Transverse colon (tissue), 4 donors: ENCODE data around the gene HOXC5. TPM values are rescaled to one million over a fixed set of nuclear protein-coding genes. Genes with fewer than 3 reads are reported as not detected.
A peak's percentile ranks its signal among the peaks of the same experiment; 100 is the strongest.

Experiments used
- DNase-seq: peaks from one replicate; pipeline ENCODE4 v3.0.0-alpha.2; 2019
- H3K27ac ChIP-seq, 4 donors: fragments of 200-600 bp; sonication (generic); 2 replicates each; pipeline ENCODE4 v1.5.1; 2016 to 2018; ENCODE audit warnings: inconsistent platforms in 4 of 4
- H3K27me3 ChIP-seq: fragments of 200-600 bp; sonication (generic); 2 replicates; pipeline ENCODE4 v1.5.1; 2017; ENCODE audit warnings: inconsistent platforms
- H3K36me3 ChIP-seq, 4 donors: fragments of 200-600 bp; sonication (generic); 2 replicates each; pipeline ENCODE4 v1.5.1; 2017 to 2019; ENCODE audit warnings: inconsistent platforms in 4 of 4
- H3K4me1 ChIP-seq, 4 donors: fragments of 200-600 bp; sonication (generic); 2 replicates each; pipeline ENCODE4 v1.5.1; 2017 to 2020; ENCODE audit warnings: inconsistent platforms in 4 of 4
- H3K4me3 ChIP-seq, 4 donors: fragments of 200-600 bp; sonication (generic); 1 replicate in 1 of 4; 2 replicates in 3 of 4; pipeline versions ENCODE4 v1.5.1 to v1.6.1; 2017 to 2019; ENCODE audit warnings: inconsistent platforms in 4 of 4
- H3K9me3 ChIP-seq, 2 donors: fragments of 200-600 bp; sonication (generic); 2 replicates each; pipeline ENCODE4 v1.5.1; 2017 to 2019; ENCODE audit warnings: inconsistent platforms in 2 of 2
- CTCF ChIP-seq, 5 experiments: fragments of 200-600 bp in 3 of 5; fragments of 450-650 bp in 2 of 5; sonication (generic) in 3 of 5; IDR thresholded peaks; 1 replicate in 2 of 5; 2 replicates in 3 of 5; pipeline ENCODE4 v1.5.1; 2016 to 2017; ENCODE audit warnings: antibody characterized with exemption in 5 of 5, inconsistent platforms in 3 of 5, mild to moderate bottlenecking in 2 of 5, moderate library complexity in 1 of 5
- EP300 ChIP-seq: sonication (generic); formaldehyde crosslinking; IDR thresholded peaks from one replicate; pipeline ENCODE4 v1.6.1; 2017; ENCODE audit warnings: antibody characterized with exemption, low read depth
- POLR2A ChIP-seq: fragments of 450-650 bp; IDR thresholded peaks from one replicate; pipeline ENCODE4 v1.6.1; 2016; ENCODE audit warnings: antibody characterized with exemption, mild to moderate bottlenecking, moderate library complexity
- POLR2AphosphoS5 ChIP-seq, 3 donors: sonication (generic); formaldehyde crosslinking; IDR thresholded peaks; one replicate each; pipeline ENCODE4 v1.6.1; 2016; ENCODE audit warnings: antibody characterized with exemption in 3 of 3
- WGBS, 2 donors: methylation state at CpG; one replicate each; pipeline ENCODE4 v1.1.5; 2018; ENCODE audit warnings: low coverage in 1 of 2; 5-methylcytosine and 5-hydroxymethylcytosine counted together
- in situ Hi-C, 4 donors: fragments of 200-750 bp; cut with MboI; loops; one replicate each; pipeline versions ENCODE4 v1.15.0 to v1.15.1; 2017; ENCODE audit warnings: low sequenced_read_pairs in 3 of 4, low pct_ligation_motif_present in 1 of 4, low pct_unique_long_range_greater_than_20kb in 1 of 4
- intact Hi-C: fragments of 100-400 bp; cut with DNase I; formaldehyde crosslinking; loops from one replicate; pipeline ENCODE4 v1.15.1; 2023; ENCODE audit warnings: low total_unique reads
- total RNA-seq, 4 donors: library from RNA; depleted of rRNA; stranded (reverse); fragments of >200 nt; gene quantifications; one replicate each; pipeline ENCODE4 v1.1.0, GENCODE V29; 2016

HOXC5 gene
- total RNA-seq, 4 donors from 2014 or later = 0.27 to 0.60 TPM; not detected in 2

DNA sequence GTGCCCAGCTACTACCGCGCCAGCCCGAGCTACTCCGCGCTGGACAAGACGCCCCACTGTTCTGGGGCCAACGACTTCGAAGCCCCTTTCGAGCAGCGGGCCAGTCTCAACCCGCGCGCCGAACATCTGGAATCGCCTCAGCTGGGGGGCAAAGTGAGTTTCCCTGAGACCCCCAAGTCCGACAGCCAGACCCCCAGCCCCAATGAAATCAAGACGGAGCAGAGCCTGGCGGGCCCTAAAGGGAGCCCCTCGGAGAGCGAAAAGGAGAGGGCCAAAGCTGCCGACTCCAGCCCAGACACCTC lies 47.2 kb upstream of the HOXC5 start:
- in situ Hi-C loops = loop anchor here in 1 of 4 donors (25.0 kb wide), 1 partner anchor 198 kb away; no protein-coding TSS in a partner anchor
- intact Hi-C loops = no loop called here
- DNase-seq = no peak
- peaks cover 100% of the 10 kb centered on the region for H3K27me3 ChIP-seq
- 28 to 44% methylated on average over 5 to 21 of the region's 21 CpGs for WGBS, 2 donors
- H3K36me3 ChIP-seq = no peaks in the 10 kb centered on the region
- no peaks in the 10 kb centered on the region for H3K9me3 ChIP-seq
- H3K27ac ChIP-seq = no peak overlapping the region
- peaks cover 7 to 18% (median 13%) of the 10 kb centered on the region in 4 donors for H3K4me1 ChIP-seq
- TF ChIP-seq CTCF (IDR thresholded peaks at IDR 0.05) = no peak
- no peak for TF ChIP-seq POLR2AphosphoS5 (IDR thresholded peaks at IDR 0.05)
- TF ChIP-seq EP300 = no peak
- no peak for TF ChIP-seq POLR2A
- H3K4me3 ChIP-seq = no peak overlapping the region

GRCh38 chr12:53985994-53986685 lies 46.7 kb upstream of the HOXC5 start:
- WGBS, 2 donors = 23 to 40% methylated on average over 13 to 36 of the region's 50 CpGs
- Histone ChIP-seq H3K36me3 (no peaks in the 10 kb centered on the region), H3K27me3 (peaks cover 100% of the 10 kb centered on the region), H3K9me3 (no peaks in the 10 kb centered on the region), H3K27ac (no peak overlapping the region), H3K4me3 (peak overlapping the region in 1 of 4 donors; percentile 7), H3K4me1 (peaks cover 7 to 22% (median 13%) of the 10 kb centered on the region in 4 donors)
- no peak for DNase-seq
- TF ChIP-seq EP300 (no peak), POLR2AphosphoS5 (IDR thresholded peaks at IDR 0.05) (no peak), CTCF (IDR thresholded peaks at IDR 0.05) (no peak), POLR2A (no peak)
- intact Hi-C loops = no loop called here
- in situ Hi-C loops = loop anchor here in 1 of 4 donors (25.0 kb wide), 1 partner anchor 199 kb away; no protein-coding TSS in a partner anchor

GRCh38 chr12:53986686-53987483 lies 46.0 kb upstream of the HOXC5 start:
- TF ChIP-seq POLR2A (no peak), POLR2AphosphoS5 (IDR thresholded peaks at IDR 0.05) (no peak), CTCF (IDR thresholded peaks at IDR 0.05) (no peak)
- 31 to 53% methylated on average over 6 to 21 of the region's 21 CpGs for WGBS, 2 donors
- peaks cover 7 to 22% (median 13%) of the 10 kb centered on the region in 4 donors for H3K4me1 ChIP-seq
- no peak overlapping the region for H3K27ac ChIP-seq
- peaks cover 100% of the 10 kb centered on the region for H3K27me3 ChIP-seq
- H3K9me3 ChIP-seq = no peaks in the 10 kb centered on the region
- in situ Hi-C loops (loop anchor here in 1 of 4 donors (25.0 kb wide), 1 partner anchor 200 kb away; no protein-coding TSS in a partner anchor), intact Hi-C loops (no loop called here)
- no peak overlapping the region for H3K4me3 ChIP-seq
- no peaks in the 10 kb centered on the region for H3K36me3 ChIP-seq
- no peak for DNase-seq

- DNase-seq = no peak
- Histone ChIP-seq H3K27ac (no peak overlapping the region), H3K4me1 (peaks cover 7 to 22% (median 13%) of the 10 kb centered on the region in 4 donors), H3K4me3 (no peak overlapping the region), H3K9me3 (no peaks in the 10 kb centered on the region), H3K27me3 (peaks cover 100% of the 10 kb centered on the region), H3K36me3 (no peaks in the 10 kb centered on the region)
- no peak for TF ChIP-seq CTCF (IDR thresholded peaks at IDR 0.05)
- TF ChIP-seq EP300 = no peak
- no peak for TF ChIP-seq POLR2A
- no peak for TF ChIP-seq POLR2AphosphoS5 (IDR thresholded peaks at IDR 0.05)
- in situ Hi-C loops = loop anchor here in 1 of 4 donors (25.0 kb wide), 1 partner anchor 201 kb away; no protein-coding TSS in a partner anchor
- 5 to 13% methylated on average over 4 of the region's 4 CpGs for WGBS, 2 donors
- intact Hi-C loops = no loop called here
Observed at GRCh38 chr12:53987787-53988230, 45.0 kb upstream of the HOXC5 start.
